ENCODE measurements around the gene ARID2. TPM values are rescaled to one million over a fixed set of nuclear protein-coding genes. Genes with fewer than 3 reads are reported as not detected.
A peak's percentile ranks its signal among the peaks of the same experiment; 100 is the strongest.

The ARID2 gene
- total RNA-seq, 1 experiment from 2014 or later: 21.9 TPM

GRCh38 chr12:45727980-45728629, 1.4 kb upstream of the ARID2 start:
- no peaks in the 10 kb centered on the region for H3K27me3 Mint-ChIP-seq (ENCODE audit: insufficient read depth, unreplicated experiment)
- DNase-seq (ENCODE audit: unreplicated experiment): no peak
- TF ChIP-seq, protein P1, sequence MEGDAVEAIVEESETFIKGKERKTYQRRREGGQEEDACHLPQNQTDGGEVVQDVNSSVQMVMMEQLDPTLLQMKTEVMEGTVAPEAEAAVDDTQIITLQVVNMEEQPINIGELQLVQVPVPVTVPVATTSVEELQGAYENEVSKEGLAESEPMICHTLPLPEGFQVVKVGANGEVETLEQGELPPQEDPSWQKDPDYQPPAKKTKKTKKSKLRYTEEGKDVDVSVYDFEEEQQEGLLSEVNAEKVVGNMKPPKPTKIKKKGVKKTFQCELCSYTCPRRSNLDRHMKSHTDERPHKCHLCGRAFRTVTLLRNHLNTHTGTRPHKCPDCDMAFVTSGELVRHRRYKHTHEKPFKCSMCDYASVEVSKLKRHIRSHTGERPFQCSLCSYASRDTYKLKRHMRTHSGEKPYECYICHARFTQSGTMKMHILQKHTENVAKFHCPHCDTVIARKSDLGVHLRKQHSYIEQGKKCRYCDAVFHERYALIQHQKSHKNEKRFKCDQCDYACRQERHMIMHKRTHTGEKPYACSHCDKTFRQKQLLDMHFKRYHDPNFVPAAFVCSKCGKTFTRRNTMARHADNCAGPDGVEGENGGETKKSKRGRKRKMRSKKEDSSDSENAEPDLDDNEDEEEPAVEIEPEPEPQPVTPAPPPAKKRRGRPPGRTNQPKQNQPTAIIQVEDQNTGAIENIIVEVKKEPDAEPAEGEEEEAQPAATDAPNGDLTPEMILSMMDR (IDR thresholded peaks at IDR 0.05; ENCODE audit: unreplicated experiment): no peak
- no TSS peak for BruUV-seq (replicated peaks)
- peak overlapping the region; percentile 81 for H3K4me3 Mint-ChIP-seq (ENCODE audit: unreplicated experiment)
- CTCF ChIA-PET: interaction anchor here (0.6 to 5.2 kb wide), 18 partner anchors 9 to 717 kb away, joined by 3 to 97 read pairs (median 4); partner anchors contain the start of gene ANO6
- POLR2A ChIA-PET: interaction anchor here (0.7 to 12.7 kb wide), 33 partner anchors 9 to 1484 kb away, joined by 3 to 143 read pairs (median 4); partner anchors contain the start of genes ANO6 and SCAF11
- H3K36me3 Mint-ChIP-seq (ENCODE audit: insufficient read depth, unreplicated experiment): peaks cover 9% of the 10 kb centered on the region
- intact Hi-C loops (cut with micrococcal nuclease): loop anchor here (1.0 to 5.0 kb wide), 7 partner anchors 53 to 556 kb away; partner anchors contain the start of genes ANO6 and SCAF11
- H3K9me3 Mint-ChIP-seq (ENCODE audit: unreplicated experiment): no peaks in the 10 kb centered on the region
- H3K27ac Mint-ChIP-seq (ENCODE audit: low read depth, unreplicated experiment): peak overlapping the region; percentile 99
- peaks cover 12% of the 10 kb centered on the region for H3K4me1 Mint-ChIP-seq (ENCODE audit: insufficient read depth, unreplicated experiment)

DNA sequence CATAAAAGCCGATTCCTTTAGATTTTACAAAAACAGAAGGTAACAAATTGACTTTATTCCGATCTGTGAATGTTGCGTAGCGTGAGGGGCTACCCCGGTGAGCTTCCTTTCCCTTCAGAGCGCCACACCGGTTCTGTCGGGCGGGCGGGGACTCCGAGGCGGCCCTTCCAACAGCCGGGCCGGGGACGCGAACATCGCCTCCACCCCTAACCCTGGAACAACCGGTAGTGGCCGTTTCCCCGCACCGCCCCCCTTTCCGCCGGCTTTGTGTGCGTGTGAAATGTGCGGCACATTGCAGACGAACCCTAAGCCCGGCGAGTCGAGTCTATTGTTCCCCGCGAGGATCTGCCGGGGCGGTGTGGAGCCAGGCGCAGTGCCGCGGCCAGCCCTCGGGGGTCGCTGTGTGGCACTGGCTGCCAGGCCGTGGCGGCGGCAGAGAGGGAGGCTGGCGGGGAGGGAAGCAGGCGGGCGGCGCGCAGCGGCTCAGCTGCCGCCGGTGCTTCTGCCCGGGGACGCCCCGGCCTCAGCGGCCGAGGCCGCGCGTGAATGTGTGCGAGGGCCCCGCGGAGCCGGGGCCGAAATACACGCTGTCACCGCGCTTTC, 775 bp upstream of the ARID2 start:
- TF ChIP-seq, protein P1 (IDR thresholded peaks at IDR 0.05; ENCODE audit: unreplicated experiment): peak; percentile 86
- Mint-ChIP-seq H3K4me3 (ENCODE audit: unreplicated experiment) (peak overlapping the region; percentile 81), H3K36me3 (ENCODE audit: insufficient read depth, unreplicated experiment) (peaks cover 9% of the 10 kb centered on the region), H3K27ac (ENCODE audit: low read depth, unreplicated experiment) (peak overlapping the region; percentile 99), H3K27me3 (ENCODE audit: insufficient read depth, unreplicated experiment) (no peaks in the 10 kb centered on the region), H3K9me3 (ENCODE audit: unreplicated experiment) (no peaks in the 10 kb centered on the region), H3K4me1 (ENCODE audit: insufficient read depth, unreplicated experiment) (peaks cover 14% of the 10 kb centered on the region)
- peak; percentile 95 for DNase-seq (ENCODE audit: unreplicated experiment)
- CTCF ChIA-PET: interaction anchor here (0.6 to 5.2 kb wide), 18 partner anchors 8 to 716 kb away, joined by 3 to 97 read pairs (median 4); partner anchors contain the start of gene ANO6
- intact Hi-C loops (cut with micrococcal nuclease): loop anchor here (1.0 to 5.0 kb wide), 4 partner anchors 53 to 556 kb away; partner anchors contain the start of genes ANO6 and SCAF11
- POLR2A ChIA-PET: interaction anchor here (0.6 to 12.7 kb wide), 26 partner anchors 8 to 1483 kb away, joined by 3 to 143 read pairs (median 4); partner anchors contain the start of genes ANO6 and SCAF11
- BruUV-seq (replicated peaks): no TSS peak

GRCh38 chr12:45730084-45730347, 510 bp downstream of the ARID2 start:
- TF ChIP-seq, protein P1 (IDR thresholded peaks at IDR 0.05; ENCODE audit: unreplicated experiment): no peak
- DNase-seq (ENCODE audit: unreplicated experiment): no peak
- CTCF ChIA-PET: interaction anchor here (0.6 to 0.9 kb wide), 3 partner anchors 55 to 184 kb away, joined by 3 to 4 read pairs (median 3); no protein-coding TSS in a partner anchor
- POLR2A ChIA-PET: interaction anchor here (0.5 to 12.7 kb wide), 8 partner anchors 10 to 1877 kb away, joined by 3 to 143 read pairs (median 4); partner anchors contain the start of genes ANO6 and SCAF11
- Mint-ChIP-seq H3K36me3 (ENCODE audit: insufficient read depth, unreplicated experiment) (peaks cover 9% of the 10 kb centered on the region), H3K27ac (ENCODE audit: low read depth, unreplicated experiment) (peak overlapping the region; percentile 99), H3K4me1 (ENCODE audit: insufficient read depth, unreplicated experiment) (peaks cover 20% of the 10 kb centered on the region), H3K27me3 (ENCODE audit: insufficient read depth, unreplicated experiment) (no peaks in the 10 kb centered on the region), H3K4me3 (ENCODE audit: unreplicated experiment) (peak overlapping the region; percentile 81), H3K9me3 (ENCODE audit: unreplicated experiment) (no peaks in the 10 kb centered on the region)
- BruUV-seq (replicated peaks): no TSS peak
- intact Hi-C loops (cut with micrococcal nuclease): no loop called here

Measured in MCF 10A (cell line).